Coronary artery (tissue), 2 donors: ENCODE data around the gene IL23R.

Experiments used
- DNase-seq: peaks from one replicate; pipeline ENCODE4 v3.0.0-alpha.2; 2017; ENCODE audit warnings: low spot score
- H3K27ac ChIP-seq, 2 donors: fragments of 200-600 bp; sonication (generic); one replicate each; pipeline ENCODE4 v1.5.1; 2016 to 2019
- H3K4me3 ChIP-seq: fragments of 200-600 bp; sonication (generic); 2 replicates; pipeline ENCODE4 v1.5.1; 2016; ENCODE audit warnings: mild to moderate bottlenecking, moderate library complexity
- CTCF ChIP-seq: fragments of 200-600 bp; sonication (generic); IDR thresholded peaks from one replicate; pipeline ENCODE4 v1.5.1; 2019; ENCODE audit warnings: antibody characterized with exemption

IL23R gene

GRCh38 chr1:67126974-67127373 lies 39.3 kb upstream of the IL23R start:
- Histone ChIP-seq H3K27ac (no peak overlapping the region), H3K4me3 (no peak overlapping the region)
- no peak for DNase-seq
- TF ChIP-seq CTCF: no peak

- no peak for TF ChIP-seq CTCF
- DNase-seq: no peak
- no peak overlapping the region for H3K4me3 ChIP-seq
- H3K27ac ChIP-seq: no peak overlapping the region
Observed at GRCh38 chr1:67130673-67131072, 35.6 kb upstream of the IL23R start.

- no peak overlapping the region for H3K4me3 ChIP-seq
- DNase-seq: no peak
- TF ChIP-seq CTCF: no peak
- no peak overlapping the region for H3K27ac ChIP-seq
Observed at GRCh38 chr1:67133177-67133576, 33.1 kb upstream of the IL23R start.

GRCh38 chr1:67134695-67135094 lies 31.6 kb upstream of the IL23R start, which contains the start of gene C1orf141:
C1orf141 (minus strand) TSS chr1:67134970; CDS start chr1:67127240, 7,730 bp downstream.
- DNase-seq: no peak
- TF ChIP-seq CTCF: no peak
- Histone ChIP-seq H3K27ac (no peak within 1 kb of the TSS), H3K4me3 (peak within 1 kb of the TSS; percentile 57)

GRCh38 chr1:67135354-67135753 lies 30.9 kb upstream of the IL23R start:
- Histone ChIP-seq H3K27ac (no peak overlapping the region), H3K4me3 (peak overlapping the region; percentile 57)
- TF ChIP-seq CTCF: no peak
- no peak for DNase-seq

- TF ChIP-seq CTCF: no peak
- no peak for DNase-seq
- Histone ChIP-seq H3K27ac (no peak overlapping the region), H3K4me3 (no peak overlapping the region)
Observed at GRCh38 chr1:67137307-67137753, 28.9 kb upstream of the IL23R start.

GRCh38 chr1:67138813-67139499 lies 27.3 kb upstream of the IL23R start:
- DNase-seq: no peak
- no peak overlapping the region for H3K4me3 ChIP-seq
- TF ChIP-seq CTCF: no peak
- H3K27ac ChIP-seq: no peak overlapping the region
